Islet of Langerhans (tissue), 1 donor: ENCODE measurements around the gene NDUFS6.
"Not testable (repeated sequence)": the region's sequence is repeated elsewhere in the genome, so short reads cannot be mapped to it uniquely, and the experiment has no call there.

Experiments used
- FAIRE-seq: peaks from one replicate; lab custom pipeline; 2011; peaks lifted over from hg19 to GRCh38; lab: Jason Lieb, UNC

NDUFS6 gene

DNA sequence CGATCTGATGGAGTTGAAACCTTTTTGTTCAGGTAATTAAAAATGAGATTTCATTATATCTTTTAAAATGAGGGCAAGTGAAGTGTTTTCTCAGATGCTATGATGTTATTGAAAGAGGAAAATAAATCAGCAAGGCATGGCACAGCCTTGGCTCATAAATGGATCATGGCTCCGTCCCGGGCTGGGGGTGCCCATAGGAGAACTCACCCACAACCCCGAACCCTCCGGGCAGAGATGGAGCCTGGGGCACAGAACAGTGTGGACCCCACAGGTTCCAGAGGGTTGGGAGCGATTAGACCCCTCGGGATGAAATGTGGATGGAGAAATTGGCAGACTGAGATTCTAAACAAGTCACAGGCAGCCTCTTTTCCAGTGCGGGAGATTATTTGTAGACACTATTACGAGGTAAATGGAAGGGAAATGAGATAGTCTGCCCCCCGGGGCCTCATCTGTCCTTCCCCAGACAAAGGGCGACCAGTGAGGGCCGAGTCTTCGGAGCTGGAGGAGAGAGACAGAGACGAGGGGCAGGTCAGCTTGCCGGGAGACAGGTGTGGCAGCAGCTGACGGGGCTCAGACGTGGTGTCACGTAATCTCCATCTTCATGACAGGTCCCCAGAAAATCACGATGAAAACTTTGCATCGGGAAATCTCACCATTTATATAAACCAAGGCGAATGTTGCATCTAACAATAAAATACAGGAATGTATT lies 33.7 kb downstream of the NDUFS6 start:
- FAIRE-seq = no peak

DNA sequence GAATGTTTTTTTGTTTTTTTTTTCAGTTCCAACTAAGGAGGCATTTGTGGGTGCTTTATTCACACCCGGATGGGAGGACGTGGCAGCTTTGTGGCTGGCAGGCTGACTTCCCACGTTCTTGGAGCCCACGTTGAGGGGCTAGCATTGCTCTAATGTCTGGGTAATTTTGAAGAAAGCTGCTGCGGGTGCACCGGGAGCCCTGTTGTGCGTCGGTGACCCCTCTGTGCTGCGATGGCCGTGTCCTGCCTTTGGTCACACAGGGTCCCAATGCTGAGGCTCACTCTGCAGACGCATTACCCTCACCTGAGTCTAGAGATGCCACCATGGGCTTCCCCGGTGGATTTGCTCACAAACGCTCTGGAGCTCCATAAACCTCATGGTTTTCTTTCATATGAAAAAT lies 34.2 kb downstream of the NDUFS6 start:
- no peak for FAIRE-seq

GRCh38 chr5:1836176-1836890 lies 35.1 kb downstream of the NDUFS6 start:
- FAIRE-seq = no peak

DNA sequence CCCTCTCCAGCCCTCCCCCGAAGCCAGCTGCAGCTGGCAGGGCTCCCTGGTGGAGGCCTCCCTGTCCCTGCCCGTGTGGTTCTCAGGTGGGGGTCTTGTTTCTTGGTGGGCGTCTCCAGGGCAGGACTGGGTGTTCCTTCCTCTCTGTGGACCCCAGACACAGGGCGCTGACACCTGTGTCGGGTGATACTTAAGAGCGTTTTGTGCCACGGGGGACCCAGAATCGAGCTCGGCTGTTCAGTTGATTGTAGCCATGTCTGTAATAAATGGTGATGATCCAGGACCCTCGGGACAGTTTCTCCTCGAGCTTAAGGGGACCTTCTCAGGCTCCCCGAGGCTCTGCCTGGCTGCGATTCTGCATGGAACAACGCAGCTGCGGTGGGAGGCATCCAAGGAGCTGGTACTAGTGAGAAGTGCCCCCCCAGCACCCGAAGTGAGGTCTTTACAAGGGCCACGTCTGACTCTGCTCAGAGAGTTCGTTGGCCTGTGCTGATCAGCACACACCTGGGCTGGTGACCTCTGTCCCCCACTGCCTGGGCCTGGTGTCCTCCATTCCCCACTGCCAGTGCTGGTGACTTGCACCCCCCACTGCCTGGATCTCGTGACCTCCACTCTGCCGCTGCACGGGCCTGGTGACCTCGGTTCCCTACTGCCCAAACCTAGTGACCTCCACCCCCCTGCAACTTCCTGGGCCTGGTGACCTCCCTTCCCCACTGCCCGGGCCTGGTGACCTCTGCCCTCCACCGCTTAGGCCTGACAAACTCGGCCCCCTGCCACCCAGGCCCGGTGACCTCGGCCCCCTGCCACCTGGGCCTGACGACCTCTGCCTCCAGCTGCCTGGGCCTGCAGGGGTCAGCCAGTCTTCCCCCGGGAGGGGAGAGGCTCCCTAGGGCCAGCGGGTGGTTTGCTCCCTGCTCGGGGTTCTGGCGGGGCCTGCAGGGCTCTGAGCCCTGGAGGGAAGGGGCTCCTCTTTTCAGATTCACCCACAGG lies 36.0 kb downstream of the NDUFS6 start:
- FAIRE-seq = no peak

GRCh38 chr5:1838013-1838412 lies 36.8 kb downstream of the NDUFS6 start:
- no peak for FAIRE-seq

DNA sequence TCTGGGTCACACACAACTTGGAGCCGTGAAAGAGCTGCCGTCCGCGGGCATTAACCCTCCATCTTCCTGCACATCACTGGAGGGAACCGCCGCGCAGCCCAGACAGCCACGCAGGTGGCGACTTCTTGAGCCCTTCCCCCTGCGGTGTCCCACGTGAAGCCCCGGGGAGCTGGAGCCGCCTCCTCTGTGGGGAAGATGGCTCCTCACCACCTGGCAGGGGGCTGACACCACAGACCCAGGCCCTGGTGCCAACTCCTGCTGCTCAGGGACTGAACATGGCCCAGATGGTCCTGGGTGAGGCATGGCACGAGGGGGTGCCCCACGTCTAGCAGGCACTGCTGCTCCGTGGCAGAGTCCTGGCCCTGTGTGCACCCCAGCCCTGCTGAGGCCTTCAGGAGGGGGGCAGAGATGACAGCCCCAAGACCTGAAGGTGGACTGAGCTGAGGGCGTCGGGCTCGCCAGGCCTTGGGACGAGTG lies 38.9 kb downstream of the NDUFS6 start:
- no peak for FAIRE-seq

DNA sequence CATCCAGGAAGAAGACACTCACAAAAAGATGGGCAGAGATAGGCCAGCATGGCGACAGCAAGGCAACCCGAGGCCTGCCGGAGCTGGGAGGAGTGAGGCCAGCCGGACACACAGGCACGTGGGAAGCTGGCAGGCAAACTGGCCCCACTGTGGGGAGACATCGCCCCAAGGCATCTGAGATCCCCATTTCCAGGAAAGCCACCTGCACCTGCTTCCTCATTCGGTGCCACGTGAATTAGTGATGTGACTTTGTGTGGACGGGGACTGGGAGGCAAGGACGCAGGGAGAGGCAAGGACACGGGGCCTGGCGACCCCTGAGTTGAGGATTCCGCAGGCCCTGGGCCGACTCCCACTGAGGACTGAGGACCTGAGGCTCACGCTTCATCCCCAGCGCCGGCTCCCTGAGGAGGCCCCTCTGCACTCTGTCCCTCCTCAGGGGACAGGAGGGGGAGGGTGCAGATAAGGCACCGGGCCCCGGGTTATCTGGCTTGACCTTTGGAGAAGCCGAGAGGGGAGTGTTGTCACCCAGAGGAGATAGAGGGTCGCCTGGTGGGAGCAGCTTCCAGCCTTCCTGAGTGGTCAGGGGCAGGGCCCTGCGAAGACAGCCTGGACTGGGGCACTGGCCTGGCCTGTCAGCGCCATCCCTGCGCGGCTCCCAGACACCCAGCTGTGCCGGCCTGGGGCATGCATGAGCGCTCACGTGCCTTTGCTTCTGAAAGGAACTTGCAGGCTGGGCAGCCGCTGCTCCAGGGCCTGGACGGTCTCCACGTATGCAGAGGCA lies 39.7 kb downstream of the NDUFS6 start:
- no peak for FAIRE-seq

DNA sequence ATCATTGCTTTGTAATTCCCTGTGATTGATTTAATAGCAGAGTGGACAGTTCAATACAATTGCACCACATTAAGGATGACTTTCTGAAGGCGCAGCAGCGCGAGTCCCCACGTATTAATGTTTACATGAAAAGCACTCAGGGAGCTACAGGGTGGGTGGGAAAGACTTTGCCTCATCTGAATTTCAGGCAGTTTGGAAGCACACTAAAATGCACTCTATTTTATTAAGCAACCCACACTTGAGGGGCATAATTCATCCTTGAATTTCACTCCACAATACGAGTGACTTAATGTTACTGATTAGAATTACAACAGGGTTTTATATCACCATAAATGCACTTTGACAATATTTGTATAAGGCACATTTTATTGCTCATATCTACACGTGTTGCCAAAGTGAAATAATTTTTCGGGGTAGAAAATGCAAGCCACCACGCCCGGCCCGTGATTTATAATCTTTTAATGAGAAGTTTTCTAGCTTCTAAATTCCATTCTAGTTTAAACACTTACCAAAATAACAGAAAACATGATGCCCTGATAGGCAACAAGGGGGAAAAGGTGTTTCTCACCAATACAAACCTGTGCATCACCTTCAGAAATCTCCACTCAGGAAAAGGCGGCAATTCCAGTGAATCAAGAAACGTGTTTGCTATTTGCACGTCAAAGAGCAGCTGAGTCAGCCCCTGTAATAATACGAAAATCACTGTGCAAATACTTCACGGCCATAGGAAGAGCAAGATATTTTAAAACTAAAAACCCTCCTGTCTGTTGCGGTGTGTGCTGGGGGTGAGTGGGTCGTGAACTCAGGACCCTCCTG lies 41.0 kb downstream of the NDUFS6 start:
- no peak for FAIRE-seq

- not testable (repeated sequence) for FAIRE-seq
These were observed 42.6 kb downstream of the NDUFS6 start for GRCh38 chr5:1843761-1844160.

DNA sequence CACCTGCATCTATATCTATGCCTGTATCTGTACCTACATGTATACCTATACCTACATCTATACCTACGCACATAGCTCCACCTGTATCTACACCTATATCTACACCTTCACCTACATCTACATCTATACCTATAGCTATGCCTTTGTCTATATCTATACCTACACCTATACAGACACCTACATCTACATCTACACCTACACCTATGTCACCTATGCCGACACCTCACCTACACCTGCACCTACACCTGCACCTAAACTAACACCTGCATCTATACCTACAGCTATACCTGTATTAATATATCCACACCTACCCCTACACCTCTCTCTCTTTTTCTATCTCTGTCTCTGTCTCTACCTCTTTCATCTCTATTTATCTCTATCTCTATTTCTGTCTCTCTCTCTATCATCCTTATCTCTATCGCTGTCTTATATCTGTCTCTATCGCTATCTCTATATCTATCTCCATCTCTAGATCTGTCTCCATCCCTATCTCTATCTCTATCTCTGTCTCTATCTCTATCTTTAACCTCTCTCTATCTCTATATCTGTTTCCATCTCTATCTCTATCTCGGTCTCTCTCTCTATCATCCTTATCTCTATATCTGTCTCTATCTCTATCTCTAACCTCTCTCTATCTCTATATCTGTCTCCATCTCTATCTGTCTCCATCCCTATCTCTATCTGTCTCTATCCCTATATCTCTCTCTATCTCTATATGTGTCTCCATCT lies 43.7 kb downstream of the NDUFS6 start:
- FAIRE-seq = no peak

DNA sequence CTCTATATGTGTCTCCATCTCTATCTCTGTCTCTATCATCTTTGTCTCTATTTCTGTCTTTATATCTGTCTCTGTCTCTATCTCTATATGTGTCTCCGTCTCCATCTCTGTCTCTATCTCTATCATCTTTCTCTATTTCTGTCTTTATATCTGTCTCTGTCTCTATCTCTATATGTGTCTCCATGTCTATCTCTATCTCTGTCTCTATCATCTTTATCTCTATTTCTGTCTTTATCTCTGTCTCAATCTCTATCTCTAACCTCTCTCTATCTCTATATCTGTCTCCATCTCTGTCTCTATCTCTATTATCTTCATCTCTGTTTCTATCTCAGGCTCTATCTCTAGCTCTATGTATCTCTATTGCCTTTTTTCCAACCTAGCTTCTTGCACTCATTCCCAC lies 44.5 kb downstream of the NDUFS6 start:
- no peak for FAIRE-seq

GRCh38 chr5:1846583-1846982 lies 45.4 kb downstream of the NDUFS6 start:
- no peak for FAIRE-seq

DNA sequence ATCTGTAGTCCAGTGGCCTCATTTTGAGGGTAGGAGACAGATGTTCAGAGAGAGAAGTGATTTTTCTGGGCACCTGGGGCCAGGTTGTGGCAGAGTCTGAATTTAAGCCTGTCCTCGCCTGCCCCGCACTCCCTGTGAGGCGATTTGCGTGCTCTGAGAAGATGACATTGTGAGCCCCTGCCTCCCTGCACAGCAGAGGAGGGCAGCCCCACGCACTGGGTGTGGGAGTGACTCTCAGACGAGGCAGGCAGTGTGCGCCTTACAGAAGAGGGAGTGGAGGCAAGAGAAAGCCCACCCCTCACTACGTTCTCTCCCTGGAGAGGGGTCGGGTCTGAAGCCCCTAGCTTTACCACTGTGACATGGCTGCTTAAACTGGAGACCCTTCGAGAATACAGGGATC lies 45.8 kb downstream of the NDUFS6 start:
- FAIRE-seq = no peak

GRCh38 chr5:1847611-1848010 lies 46.4 kb downstream of the NDUFS6 start:
- no peak for FAIRE-seq

DNA sequence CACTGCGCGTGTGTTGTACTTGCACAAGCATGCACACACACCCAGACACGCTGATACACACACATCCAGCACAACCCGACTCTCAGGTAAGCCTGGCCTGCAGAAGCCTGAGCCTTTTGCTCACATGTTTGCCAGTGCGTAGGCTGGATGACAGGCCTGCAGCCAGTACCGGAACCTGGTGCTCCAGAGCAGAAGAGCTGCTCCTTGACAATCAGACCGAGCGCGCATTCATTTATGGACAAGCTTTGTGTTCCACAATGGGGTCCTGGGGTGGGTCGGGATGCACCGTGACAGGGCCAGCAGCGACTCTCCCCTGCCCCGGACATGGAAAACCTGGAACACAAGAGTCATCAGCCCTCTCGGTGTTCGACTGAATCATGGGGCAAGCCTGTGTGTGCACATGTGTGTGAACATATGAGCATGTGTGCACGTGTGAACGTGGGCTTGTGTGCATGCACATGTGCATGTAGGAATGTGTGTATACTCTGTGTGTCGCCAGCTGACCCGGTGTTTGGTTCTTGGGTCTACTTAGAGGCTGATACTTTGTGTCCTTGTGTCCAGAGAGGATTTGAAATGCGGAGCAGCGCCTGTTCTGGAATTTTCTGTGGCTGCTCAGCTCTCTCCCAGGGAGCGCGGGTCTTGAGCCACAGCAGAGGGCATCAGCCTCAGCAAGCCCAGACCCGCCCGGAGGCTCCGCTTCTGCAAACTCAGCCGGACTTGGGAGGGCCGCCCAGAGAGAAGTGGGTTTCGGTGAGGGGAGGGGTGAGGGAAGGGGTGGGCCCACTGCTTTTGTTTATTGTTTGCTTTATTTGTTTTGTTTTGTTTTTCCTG lies 49.3 kb downstream of the NDUFS6 start:
- no peak for FAIRE-seq

DNA sequence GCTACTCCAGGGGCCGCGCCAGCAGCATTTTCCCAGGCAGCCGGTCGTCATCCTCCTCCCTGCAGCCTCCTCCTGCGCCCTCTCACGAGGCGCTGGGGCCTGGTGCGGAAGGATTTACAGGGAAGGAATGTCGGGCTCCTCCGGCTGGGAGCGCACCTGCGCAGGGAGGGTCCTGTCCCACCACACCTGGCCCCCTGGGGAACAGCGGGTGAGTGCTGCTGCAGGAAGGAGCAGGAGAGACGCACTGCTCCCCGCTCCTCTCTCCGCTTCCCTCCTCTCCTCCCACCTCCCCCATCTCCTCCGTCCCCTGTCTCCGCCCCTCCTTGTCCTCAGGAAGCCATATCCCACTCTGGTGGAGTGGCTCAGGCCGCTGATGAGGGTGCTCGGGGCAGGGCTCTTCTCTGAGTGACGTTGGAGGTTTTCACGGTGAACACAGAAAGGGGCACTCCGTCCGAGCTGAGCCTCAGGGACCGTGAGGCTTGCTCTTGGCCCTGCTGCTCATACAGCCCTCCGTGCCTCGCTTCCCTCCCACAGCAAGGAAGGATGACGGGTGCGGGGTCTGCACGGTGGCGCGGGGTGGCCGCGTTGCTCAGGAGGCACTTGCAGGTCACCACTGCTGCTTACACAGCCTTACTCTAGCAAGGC lies 50.2 kb downstream of the NDUFS6 start:
- no peak for FAIRE-seq

DNA sequence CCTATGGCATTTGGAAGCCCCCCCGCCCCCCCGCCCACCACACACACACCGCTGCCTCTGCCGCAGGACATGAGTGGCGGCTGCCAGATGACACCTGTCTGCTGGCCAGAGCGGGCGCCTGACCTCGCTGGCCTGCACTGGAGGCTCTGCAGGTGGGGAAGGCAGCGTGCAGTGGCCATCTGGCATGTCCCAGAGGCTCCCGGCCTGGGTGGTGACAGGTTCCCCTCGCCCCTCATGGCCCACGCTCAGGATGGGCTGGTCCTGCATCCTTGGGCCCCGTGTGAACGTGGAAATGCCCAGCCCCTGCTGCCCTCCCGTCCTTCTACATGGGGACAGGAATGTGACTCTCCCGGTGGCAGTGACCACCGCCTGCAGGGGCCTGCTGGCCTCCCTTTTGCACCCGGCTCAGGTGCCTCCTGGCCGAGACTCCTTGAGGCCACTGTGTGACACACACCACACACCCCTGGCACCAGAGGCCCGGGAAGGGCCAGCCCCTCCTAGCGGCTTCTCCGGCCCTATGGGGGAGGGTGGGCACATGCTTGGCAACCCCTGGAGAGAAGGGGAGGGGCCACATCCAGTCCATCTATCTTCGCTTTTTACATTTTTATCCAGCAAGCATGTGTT lies 51.2 kb downstream of the NDUFS6 start:
- FAIRE-seq = no peak

GRCh38 chr5:1853531-1853930 lies 52.3 kb downstream of the NDUFS6 start:
- FAIRE-seq = no peak
